Peyer's patch (tissue), 4 donors: Measurements from ENCODE around the gene ATP11A. TPM values are rescaled to one million over a fixed set of nuclear protein-coding genes. Genes with fewer than 3 reads are reported as not detected.

Source experiments
- DNase-seq, 3 donors: peaks; one replicate each; pipeline ENCODE4 v3.0.0-alpha.2; 2017 to 2019
- H3K27ac ChIP-seq, 4 donors: fragments of 200-600 bp; sonication (generic); one replicate each; pipeline ENCODE4 v1.5.1; 2016 to 2019
- H3K27me3 ChIP-seq, 2 donors: fragments of 200-600 bp; sonication (generic); one replicate each; pipeline ENCODE4 v1.5.1; 2019
- H3K36me3 ChIP-seq, 3 donors: fragments of 200-600 bp; sonication (generic); one replicate each; pipeline ENCODE4 v1.5.1; 2016 to 2019
- H3K4me1 ChIP-seq, 4 donors: fragments of 200-600 bp; sonication (generic); one replicate each; pipeline ENCODE4 v1.5.1; 2016 to 2019
- H3K4me3 ChIP-seq, 4 donors: fragments of 200-600 bp; sonication (generic); 1 replicate in 3 of 4; 2 replicates in 1 of 4; pipeline ENCODE4 v1.5.1; 2016 to 2019; ENCODE audit warnings: mild to moderate bottlenecking in 1 of 4
- H3K9me3 ChIP-seq, 4 donors: fragments of 200-600 bp; sonication (generic); one replicate each; pipeline ENCODE4 v1.5.1; 2016 to 2019; ENCODE audit warnings: mild to moderate bottlenecking in 1 of 4
- POLR2A ChIP-seq, 2 donors: fragments of 450-650 bp; IDR thresholded peaks; one replicate each; pipeline ENCODE4 v1.5.1; 2017; ENCODE audit warnings: antibody characterized with exemption in 2 of 2, mild to moderate bottlenecking in 2 of 2, moderate library complexity in 2 of 2
- total RNA-seq, 4 donors: library from RNA; depleted of rRNA; stranded (reverse); fragments of >200 nt; gene quantifications; one replicate each; pipeline ENCODE4 v1.1.0, GENCODE V29; 2016
- TF ChIP-seq, protein P1 (sequence below), 6 experiments: fragments of 450-650 bp in 4 of 6; fragments of 200-600 bp in 2 of 6; sonication (generic) in 1 of 6; IDR thresholded peaks; one replicate each; pipeline ENCODE4 v1.5.1; 2017 to 2019; ENCODE audit warnings: antibody characterized with exemption in 6 of 6, mild to moderate bottlenecking in 3 of 6, moderate library complexity in 1 of 6

ATP11A gene
- total RNA-seq, 4 donors from 2014 or later = 33.1 to 64.2 (median 53.7) TPM

- no peaks in the 10 kb centered on the region for H3K4me1 ChIP-seq
- H3K36me3 ChIP-seq = no peaks in the 10 kb centered on the region
- TF ChIP-seq, protein P1, sequence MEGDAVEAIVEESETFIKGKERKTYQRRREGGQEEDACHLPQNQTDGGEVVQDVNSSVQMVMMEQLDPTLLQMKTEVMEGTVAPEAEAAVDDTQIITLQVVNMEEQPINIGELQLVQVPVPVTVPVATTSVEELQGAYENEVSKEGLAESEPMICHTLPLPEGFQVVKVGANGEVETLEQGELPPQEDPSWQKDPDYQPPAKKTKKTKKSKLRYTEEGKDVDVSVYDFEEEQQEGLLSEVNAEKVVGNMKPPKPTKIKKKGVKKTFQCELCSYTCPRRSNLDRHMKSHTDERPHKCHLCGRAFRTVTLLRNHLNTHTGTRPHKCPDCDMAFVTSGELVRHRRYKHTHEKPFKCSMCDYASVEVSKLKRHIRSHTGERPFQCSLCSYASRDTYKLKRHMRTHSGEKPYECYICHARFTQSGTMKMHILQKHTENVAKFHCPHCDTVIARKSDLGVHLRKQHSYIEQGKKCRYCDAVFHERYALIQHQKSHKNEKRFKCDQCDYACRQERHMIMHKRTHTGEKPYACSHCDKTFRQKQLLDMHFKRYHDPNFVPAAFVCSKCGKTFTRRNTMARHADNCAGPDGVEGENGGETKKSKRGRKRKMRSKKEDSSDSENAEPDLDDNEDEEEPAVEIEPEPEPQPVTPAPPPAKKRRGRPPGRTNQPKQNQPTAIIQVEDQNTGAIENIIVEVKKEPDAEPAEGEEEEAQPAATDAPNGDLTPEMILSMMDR (IDR thresholded peaks at IDR 0.05) = no peak
- no peak for TF ChIP-seq POLR2A (IDR thresholded peaks at IDR 0.05)
- no peak overlapping the region for H3K27ac ChIP-seq
- DNase-seq = peak in 1 of 3 donors; percentile 31
- H3K4me3 ChIP-seq = no peak overlapping the region
- H3K9me3 ChIP-seq = no peaks in the 10 kb centered on the region
- H3K27me3 ChIP-seq = no peaks in the 10 kb centered on the region
These were observed 218.1 kb downstream of the ATP11A start for GRCh38 chr13:112907871-112908331.

- no peak overlapping the region for H3K27ac ChIP-seq
- no peak overlapping the region for H3K4me3 ChIP-seq
- DNase-seq = peak in 1 of 3 donors; percentile 44
- no peaks in the 10 kb centered on the region for H3K4me1 ChIP-seq
- H3K27me3 ChIP-seq = no peaks in the 10 kb centered on the region
- H3K9me3 ChIP-seq = no peaks in the 10 kb centered on the region
- no peaks in the 10 kb centered on the region for H3K36me3 ChIP-seq
- TF ChIP-seq, protein P1 (IDR thresholded peaks at IDR 0.05) = no peak
- no peak for TF ChIP-seq POLR2A (IDR thresholded peaks at IDR 0.05)
These were observed 218.5 kb downstream of the ATP11A start for GRCh38 chr13:112908342-112908741.

DNA sequence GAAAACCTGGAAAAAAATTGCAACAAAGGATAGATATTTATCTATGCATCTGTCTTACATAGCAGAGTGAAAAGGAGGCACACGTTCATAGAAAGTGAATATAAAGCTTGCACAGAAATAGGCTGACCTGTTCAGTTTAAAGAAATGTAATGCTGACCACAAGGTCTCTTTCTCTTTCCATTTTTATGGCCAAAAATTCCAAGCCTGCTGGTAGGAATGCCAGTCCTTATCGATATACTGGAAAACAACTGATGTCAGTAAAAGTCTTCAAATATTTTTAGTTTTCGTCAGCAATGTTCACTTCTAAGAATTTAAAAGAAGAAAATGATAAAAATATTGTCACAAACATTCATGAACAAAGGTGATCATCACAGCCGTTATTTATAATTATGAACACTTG is 220.2 kb downstream of the ATP11A start:
- H3K27ac ChIP-seq = no peak overlapping the region
- H3K9me3 ChIP-seq = no peaks in the 10 kb centered on the region
- H3K4me3 ChIP-seq = no peak overlapping the region
- H3K4me1 ChIP-seq = no peaks in the 10 kb centered on the region
- H3K27me3 ChIP-seq = no peaks in the 10 kb centered on the region
- no peak for TF ChIP-seq POLR2A (IDR thresholded peaks at IDR 0.05)
- TF ChIP-seq, protein P1 (IDR thresholded peaks at IDR 0.05) = no peak
- no peaks in the 10 kb centered on the region for H3K36me3 ChIP-seq
- DNase-seq = no peak

GRCh38 chr13:112910616-112911280 is 220.9 kb downstream of the ATP11A start:
- TF ChIP-seq POLR2A (IDR thresholded peaks at IDR 0.05) = no peak
- TF ChIP-seq, protein P1 (IDR thresholded peaks at IDR 0.05) = no peak
- no peaks in the 10 kb centered on the region for H3K36me3 ChIP-seq
- no peak overlapping the region for H3K27ac ChIP-seq
- no peaks in the 10 kb centered on the region for H3K9me3 ChIP-seq
- no peak for DNase-seq
- no peaks in the 10 kb centered on the region for H3K4me1 ChIP-seq
- no peak overlapping the region for H3K4me3 ChIP-seq
- no peaks in the 10 kb centered on the region for H3K27me3 ChIP-seq

GRCh38 chr13:112911285-112911701 is 221.5 kb downstream of the ATP11A start:
- Histone ChIP-seq H3K4me1 (no peaks in the 10 kb centered on the region), H3K36me3 (no peaks in the 10 kb centered on the region), H3K4me3 (no peak overlapping the region), H3K9me3 (no peaks in the 10 kb centered on the region), H3K27me3 (no peaks in the 10 kb centered on the region), H3K27ac (no peak overlapping the region)
- DNase-seq = peak in 1 of 3 donors; percentile 43
- no peak for TF ChIP-seq POLR2A (IDR thresholded peaks at IDR 0.05)
- TF ChIP-seq, protein P1 (IDR thresholded peaks at IDR 0.05) = no peak
